ENCODE data around the gene SYT14.
"Not testable (repeated sequence)": the region's sequence is repeated elsewhere in the genome, so short reads cannot be mapped to it uniquely, and the experiment has no call there.

The SYT14 gene

DNA sequence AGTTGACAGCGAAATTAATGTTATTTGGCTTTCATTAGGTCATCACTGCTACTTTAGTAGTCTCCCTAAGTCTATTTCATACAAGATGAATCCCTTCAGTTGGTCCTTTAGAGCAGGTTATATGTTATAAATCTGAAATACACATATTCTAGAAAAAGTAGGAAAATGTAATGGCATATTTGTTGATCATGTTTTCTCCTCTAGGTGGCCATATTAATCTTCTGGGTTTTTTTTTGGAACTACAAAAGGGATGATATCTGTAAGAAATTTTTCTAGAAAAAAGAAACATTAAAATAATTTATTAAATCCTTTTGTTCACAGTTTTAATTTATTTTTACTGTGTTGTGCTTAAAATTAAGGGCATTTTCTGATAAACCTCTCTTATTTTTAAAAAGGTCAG lies 87.9 kb downstream of the SYT14 start:
- no peak for DNase-seq (ENCODE audit: low read depth)

GRCh38 chr1:210027994-210028393 lies 90.0 kb downstream of the SYT14 start:
- no peak for DNase-seq (ENCODE audit: low read depth)

DNA sequence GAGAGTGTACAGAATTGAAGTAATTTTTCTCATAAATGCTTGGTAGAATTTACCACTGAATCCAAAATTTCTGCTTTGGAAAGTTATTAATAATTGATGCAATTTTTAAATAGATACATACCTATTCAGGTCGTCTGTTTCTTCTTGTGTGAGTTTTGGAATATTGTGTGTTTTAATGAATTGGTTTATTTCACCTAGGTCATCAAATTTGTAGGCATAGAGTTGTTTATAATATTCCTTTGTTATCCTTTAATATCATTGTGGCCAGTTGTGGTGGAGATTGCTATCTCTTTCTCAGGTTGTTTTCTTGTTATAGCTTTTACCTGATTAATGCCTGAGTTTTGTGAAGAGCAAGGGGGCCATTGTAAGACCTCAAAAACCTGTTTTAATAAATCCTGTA lies 93.5 kb downstream of the SYT14 start:
- no peak for DNase-seq (ENCODE audit: low read depth)

DNA sequence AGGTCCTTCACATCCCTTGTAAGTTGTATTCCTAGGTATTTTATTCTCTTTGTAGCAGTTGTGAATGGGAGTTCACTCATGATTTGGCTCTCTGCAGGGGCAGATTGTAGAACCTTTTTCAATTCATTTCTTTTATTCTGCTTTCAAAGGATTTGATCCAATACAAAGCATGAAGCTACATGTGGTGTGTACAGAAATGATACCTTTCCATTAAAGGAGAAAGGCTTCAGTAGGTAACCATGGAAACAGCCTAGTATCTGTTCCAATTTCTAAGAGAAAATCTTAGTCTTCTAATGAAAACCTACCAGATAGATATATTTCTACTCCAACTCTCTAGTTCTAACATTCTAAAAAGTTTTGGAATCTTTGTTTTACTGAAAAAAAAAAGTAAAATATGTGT lies 105.0 kb downstream of the SYT14 start:
- no peak for DNase-seq (ENCODE audit: low read depth)

DNA sequence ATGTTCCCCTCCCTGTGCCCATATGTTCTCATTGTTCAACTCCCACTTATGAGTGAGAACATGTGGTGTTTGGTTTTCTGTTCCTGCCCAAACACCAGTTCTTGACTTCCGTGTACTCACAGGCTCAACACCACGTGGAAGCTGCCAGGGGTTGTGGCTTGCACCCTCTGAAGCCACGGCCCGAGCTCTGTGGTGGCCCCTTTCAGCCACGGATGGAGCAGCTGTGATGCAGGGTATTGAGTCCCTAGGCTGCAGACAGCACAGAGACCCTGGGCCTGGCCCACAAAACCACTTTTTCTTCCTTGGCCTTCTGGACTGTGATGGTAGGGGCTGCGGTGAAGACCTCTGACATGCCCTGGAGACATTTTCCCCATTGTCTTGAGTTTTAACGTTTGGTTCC lies 111.6 kb downstream of the SYT14 start:
- DNase-seq (ENCODE audit: low read depth): no peak

DNA sequence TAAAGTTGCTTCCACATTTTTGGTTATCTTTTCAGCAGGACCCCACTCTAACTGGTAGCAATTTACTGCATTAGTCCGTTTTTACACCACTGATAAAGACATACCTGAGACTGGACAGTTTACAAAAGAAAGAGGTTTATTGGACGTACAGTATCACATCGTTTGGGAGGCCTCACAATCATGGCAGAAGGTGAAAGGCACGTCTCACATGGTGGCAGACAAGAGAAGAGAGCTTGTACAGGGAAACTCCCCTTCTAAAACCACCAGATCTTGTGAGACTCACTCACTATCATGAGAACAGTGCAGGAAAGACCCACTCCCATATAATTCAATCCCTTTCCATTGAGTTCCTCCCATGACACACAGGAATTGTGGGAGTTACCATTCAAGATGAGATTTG lies 112.5 kb downstream of the SYT14 start:
- not testable (repeated sequence) for DNase-seq (ENCODE audit: low read depth)

DNA sequence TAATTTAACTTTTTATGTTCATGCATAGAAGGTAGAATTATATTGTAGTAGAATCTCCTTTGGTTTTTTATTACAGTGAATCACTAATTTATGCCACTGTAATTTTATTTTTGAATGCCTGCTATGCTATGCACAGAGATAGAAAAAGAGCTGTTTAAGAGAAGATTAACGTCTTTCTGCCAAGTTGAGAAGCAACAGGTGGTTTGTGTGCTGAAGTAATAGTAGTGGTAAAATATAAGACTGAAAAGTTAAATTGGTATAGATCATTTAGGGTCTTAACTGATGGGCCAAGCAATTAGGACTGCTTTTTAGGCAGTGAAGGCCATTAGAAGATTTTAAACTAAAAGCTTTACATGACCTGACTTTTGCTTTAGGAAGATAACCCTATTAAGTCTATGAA lies 115.1 kb downstream of the SYT14 start:
- no peak for DNase-seq (ENCODE audit: low read depth)

DNA sequence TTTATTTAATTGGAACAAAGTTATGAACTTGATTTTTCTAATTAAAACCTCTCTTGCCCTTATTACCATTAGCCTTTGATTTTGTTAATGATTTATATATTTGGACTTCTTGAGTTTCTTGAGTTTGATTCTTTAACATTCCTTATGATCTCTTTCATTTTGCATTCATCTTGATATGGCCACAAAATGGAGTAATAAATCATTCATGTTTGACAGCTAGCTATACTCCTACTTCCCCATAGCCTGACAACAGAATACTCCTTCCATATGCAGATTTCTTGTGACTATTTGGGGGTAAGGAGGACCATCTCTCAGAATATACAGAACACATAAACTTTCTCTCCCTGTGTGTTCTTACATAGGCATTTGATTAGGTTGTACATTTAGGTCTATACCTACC lies 119.6 kb downstream of the SYT14 start:
- DNase-seq (ENCODE audit: low read depth): no peak

DNA sequence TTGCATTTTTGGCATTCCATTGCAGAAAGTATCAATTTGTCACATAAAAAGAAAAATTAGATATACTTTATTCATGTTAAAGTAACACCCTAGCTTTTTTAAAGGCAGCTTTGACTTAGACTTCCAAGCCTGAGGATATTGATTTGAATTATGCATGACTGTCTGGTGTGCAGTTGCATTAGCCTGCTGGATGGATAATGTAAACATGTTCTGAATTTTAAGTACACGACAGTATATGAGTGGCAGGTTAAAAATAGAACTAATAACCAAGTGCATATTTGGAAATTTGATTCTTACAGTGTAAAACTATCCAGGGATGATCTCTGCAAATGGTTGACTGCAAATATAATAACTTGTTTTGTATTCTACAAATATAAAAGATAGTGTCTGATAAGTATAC lies 124.0 kb downstream of the SYT14 start:
- no peak for DNase-seq (ENCODE audit: low read depth)

DNA sequence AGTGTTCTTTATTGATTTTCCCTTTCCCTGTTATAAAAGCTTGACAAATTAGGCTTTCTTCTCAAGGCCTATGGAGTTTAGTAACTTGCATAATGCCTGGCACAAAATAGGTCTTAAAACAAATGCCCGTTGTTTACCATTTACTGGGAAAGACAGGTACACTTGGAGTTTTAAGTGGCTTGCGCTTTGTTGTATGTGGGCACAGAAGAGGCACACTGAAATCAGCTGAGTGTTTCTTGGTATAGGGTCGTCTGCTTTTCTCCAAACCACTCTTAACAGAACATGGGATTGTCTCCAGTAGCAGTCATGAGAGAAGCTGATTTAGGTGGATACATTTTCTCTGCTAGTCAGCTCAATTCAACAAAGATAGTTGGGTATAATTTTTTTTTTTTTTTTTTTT lies 132.5 kb downstream of the SYT14 start:
- DNase-seq (ENCODE audit: low read depth): no peak

- DNase-seq (ENCODE audit: low read depth): no peak
These were observed 134.1 kb downstream of the SYT14 start for GRCh38 chr1:210072129-210072528.

- DNase-seq (ENCODE audit: low read depth): no peak
These were observed 135.0 kb downstream of the SYT14 start for GRCh38 chr1:210072896-210073504.

GRCh38 chr1:210074904-210075303 lies 136.9 kb downstream of the SYT14 start:
- DNase-seq (ENCODE audit: low read depth): no peak

DNA sequence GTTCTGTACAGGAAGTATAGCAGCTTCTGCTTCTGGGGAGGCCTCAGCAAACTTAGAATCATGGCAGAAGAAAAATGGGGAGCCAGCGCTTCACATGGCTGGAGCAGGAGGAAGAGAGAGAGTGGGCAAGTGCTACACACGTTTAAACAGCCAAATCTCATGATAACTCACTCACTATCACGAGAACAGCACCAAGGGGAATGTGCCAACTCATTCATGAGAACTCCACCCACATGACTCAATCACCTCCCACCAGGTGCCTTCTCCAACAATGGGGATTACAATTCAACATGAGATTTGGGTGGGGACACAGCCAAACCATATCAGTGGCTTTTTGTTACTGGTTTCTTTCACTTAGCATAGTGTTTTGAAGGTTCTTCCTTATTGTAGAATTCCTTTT lies 138.6 kb downstream of the SYT14 start:
- DNase-seq (ENCODE audit: low read depth): no peak

DNA sequence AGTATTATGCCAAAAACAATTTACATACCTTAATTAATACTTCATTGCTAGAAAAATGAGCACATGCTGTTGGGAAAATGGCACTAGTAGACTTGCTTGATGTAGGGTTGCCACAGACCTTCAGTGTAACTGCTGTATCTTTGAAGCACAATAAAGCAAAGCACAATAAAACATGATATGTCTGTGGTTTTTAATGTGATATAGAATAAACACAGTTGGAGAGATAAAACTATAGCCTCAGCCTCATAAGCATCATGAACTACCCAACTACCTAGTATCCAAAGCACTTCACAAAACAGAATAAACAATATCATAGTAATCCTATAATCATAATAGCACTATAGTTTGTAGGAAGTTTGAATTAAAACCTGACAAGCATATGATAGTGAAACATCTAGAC lies 143.5 kb downstream of the SYT14 start:
- DNase-seq (ENCODE audit: low read depth): no peak

GRCh38 chr1:210085359-210085758 lies 147.3 kb downstream of the SYT14 start:
- no peak for DNase-seq (ENCODE audit: low read depth)

- DNase-seq (ENCODE audit: low read depth): no peak
These were observed 149.0 kb downstream of the SYT14 start for GRCh38 chr1:210087058-210087457.

- DNase-seq (ENCODE audit: low read depth): no peak
These were observed 151.8 kb downstream of the SYT14 start for GRCh38 chr1:210089855-210090254.

GRCh38 chr1:210092366-210092765 lies 154.3 kb downstream of the SYT14 start:
- no peak for DNase-seq (ENCODE audit: low read depth)

DNA sequence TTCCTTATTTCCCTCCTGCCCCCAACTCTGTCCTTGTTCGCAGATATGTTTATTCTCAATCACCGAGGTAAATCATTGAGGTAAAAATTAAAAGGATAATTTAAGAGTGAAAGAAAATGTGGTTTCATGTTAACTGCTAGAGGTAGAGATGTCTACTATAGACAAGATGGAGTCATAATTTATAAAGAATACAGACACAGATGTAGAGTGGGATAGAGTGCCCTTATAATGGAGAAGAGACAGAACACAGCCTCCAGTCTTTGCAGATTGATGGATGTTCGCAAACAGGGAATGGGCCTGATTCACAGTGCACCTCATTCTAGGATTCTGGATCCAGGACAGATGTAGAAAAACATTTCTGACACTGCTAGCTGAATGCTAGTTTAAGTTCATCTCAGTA lies 155.4 kb downstream of the SYT14 start:
- no peak for DNase-seq (ENCODE audit: low read depth)

DNA sequence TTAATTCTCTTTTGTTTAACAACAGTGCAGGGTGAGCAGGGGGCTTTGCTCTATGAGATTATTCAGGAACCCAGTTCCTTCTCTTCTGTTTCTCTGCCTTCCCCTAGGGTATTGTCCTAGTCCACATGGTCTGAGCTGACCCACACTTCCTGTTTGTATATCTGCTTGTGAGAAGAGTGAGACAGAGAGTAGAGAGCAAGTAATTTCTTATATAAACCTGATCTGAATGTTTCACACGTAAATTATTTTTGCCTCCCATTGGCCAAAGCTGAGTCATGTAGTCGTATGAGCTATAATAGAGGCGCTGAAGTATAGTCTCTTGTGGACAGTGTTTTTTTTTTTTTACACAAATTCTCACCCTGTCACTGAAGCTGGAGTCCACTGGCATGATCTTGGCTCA lies 160.3 kb downstream of the SYT14 start:
- no peak for DNase-seq (ENCODE audit: low read depth)

DNA sequence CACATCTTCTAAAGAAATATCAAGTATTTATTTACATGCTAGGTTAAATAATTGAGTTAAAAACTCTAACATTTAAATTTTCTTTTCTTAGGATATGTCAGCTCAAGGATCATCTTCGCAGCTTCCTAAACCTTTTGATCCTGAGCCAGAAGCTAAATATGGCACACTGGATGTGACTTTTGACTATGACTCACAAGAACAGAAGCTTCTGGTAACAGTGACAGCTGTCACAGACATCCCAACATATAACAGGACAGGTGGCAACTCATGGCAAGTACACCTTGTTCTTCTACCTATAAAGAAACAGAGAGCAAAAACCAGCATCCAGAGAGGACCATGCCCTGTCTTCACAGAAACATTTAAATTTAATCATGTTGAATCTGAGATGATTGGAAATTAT lies 161.9 kb downstream of the SYT14 start:
- DNase-seq (ENCODE audit: low read depth): no peak

DNA sequence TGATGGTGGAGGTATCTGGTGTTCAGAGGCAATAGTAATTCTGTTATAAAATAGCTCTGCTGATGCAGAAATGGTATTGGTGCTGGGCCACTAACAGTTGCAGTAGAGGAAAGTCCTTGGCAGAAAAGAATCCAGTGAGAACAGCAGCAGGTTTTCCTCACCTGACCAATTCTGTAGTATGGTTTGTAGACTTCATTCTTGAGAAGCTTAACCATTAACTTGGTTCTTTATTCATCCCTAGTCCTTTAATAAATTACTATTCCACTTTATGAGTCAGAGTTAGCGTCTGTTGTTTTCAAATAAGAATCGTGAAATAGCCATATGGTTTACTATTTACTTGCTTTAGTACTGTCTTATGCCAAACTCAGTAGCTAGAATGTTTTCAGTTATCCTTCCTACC lies 166.1 kb downstream of the SYT14 start:
- DNase-seq (ENCODE audit: low read depth): no peak

DNA sequence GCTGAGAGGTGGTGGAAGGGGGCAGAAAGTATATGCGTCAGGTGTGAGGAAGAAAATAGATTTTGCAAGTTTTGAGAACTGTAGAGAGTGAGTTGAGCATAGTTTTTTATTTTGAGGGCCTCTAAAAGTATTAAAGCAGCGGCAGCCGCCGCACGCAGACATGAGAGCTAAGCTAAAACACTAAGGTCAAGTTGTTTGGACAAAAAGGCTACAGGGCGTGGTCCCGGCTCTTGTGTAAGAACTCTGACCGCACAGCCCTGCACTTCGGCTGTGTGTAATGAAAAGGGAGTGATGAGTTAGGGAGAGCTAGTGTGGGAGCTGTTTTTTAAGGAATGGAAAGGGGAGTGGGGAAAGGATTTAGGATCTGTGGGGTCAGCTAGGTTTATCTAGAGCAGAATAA lies 174.9 kb downstream of the SYT14 start:
- DNase-seq (ENCODE audit: low read depth): not testable (repeated sequence)

GRCh38 chr1:210117198-210117597 lies 179.2 kb downstream of the SYT14 start:
- no peak for DNase-seq (ENCODE audit: low read depth)

Data from activated T-cell treated with anti-CD3 and anti-CD28 coated beads for 48 hours (primary cell).